ENCODE results near the gene PCDHA9. TPM values are rescaled to one million over a fixed set of nuclear protein-coding genes. Genes with fewer than 3 reads are reported as not detected.
"Not testable (repeated sequence)": the region's sequence is repeated elsewhere in the genome, so short reads cannot be mapped to it uniquely, and the experiment has no call there.

Gene PCDHA9
- total RNA-seq, 1 donor from 2014 or later = under 0.01 TPM

GRCh38 chr5:140835622-140836510 lies 12.3 kb upstream of the PCDHA9 start:
- no peak for DNase-seq (ENCODE audit: low read depth in 2 of 2)

- peak in 1 of 2 donors; percentile 52 for DNase-seq (ENCODE audit: low read depth in 2 of 2)
These were observed 6.9 kb upstream of the PCDHA9 start, which contains the start of gene PCDHA8 for GRCh38 chr5:140840978-140841962. TSS of gene PCDHA8 (plus strand) at chr5:140841187. CDS start at chr5:140841322, 135 bp downstream.

GRCh38 chr5:140842798-140843733 lies 5.1 kb upstream of the PCDHA9 start:
- DNase-seq (ENCODE audit: low read depth in 2 of 2) = no peak

- not testable (repeated sequence) for DNase-seq (ENCODE audit: low read depth in 2 of 2)
These were observed 1.9 kb downstream of the PCDHA9 start for GRCh38 chr5:140849831-140850634.

- DNase-seq (ENCODE audit: low read depth in 2 of 2) = no peak
These were observed 7.8 kb downstream of the PCDHA9 start, which contains the start of gene PCDHA10 for GRCh38 chr5:140855772-140856674. TSS of gene PCDHA10 (plus strand) at chr5:140855897. CDS start at chr5:140856049, 152 bp downstream.

- no peak for DNase-seq (ENCODE audit: low read depth in 2 of 2)
These were observed 9.2 kb downstream of the PCDHA9 start for GRCh38 chr5:140857177-140857986.

- DNase-seq (ENCODE audit: low read depth in 2 of 2) = no peak
These were observed 9.7 kb downstream of the PCDHA9 start for GRCh38 chr5:140857987-140858240.

- no peak for DNase-seq (ENCODE audit: low read depth in 2 of 2)
These were observed 14.5 kb downstream of the PCDHA9 start for GRCh38 chr5:140862441-140863295.

GRCh38 chr5:140868721-140869554 lies 20.8 kb downstream of the PCDHA9 start, which contains the start of gene PCDHA11:
TSS of gene PCDHA11 (plus strand) at chr5:140868957. CDS start at chr5:140869104, 147 bp downstream.
- peak in 1 of 2 donors; percentile 13 for DNase-seq (ENCODE audit: low read depth in 2 of 2)

GRCh38 chr5:140869555-140869886 lies 21.3 kb downstream of the PCDHA9 start:
- no peak for DNase-seq (ENCODE audit: low read depth in 2 of 2)

- DNase-seq (ENCODE audit: low read depth in 2 of 2) = no peak
These were observed 22.3 kb downstream of the PCDHA9 start for GRCh38 chr5:140870221-140871201.

GRCh38 chr5:140875085-140876065 lies 27.2 kb downstream of the PCDHA9 start, which contains the start of gene PCDHA12:
TSS of gene PCDHA12 (plus strand) at chr5:140875308. CDS start at chr5:140875473, 165 bp downstream.
- no peak for DNase-seq (ENCODE audit: low read depth in 2 of 2)

GRCh38 chr5:140876541-140877261 lies 28.5 kb downstream of the PCDHA9 start:
- DNase-seq (ENCODE audit: low read depth in 2 of 2) = not testable (repeated sequence)
